Daoy (cell line): Measurements from ENCODE around the gene MAPK4. TPM values are rescaled to one million over a fixed set of nuclear protein-coding genes. Genes with fewer than 3 reads are reported as not detected.

Source experiments
- DNase-seq: peaks from one replicate; pipeline ENCODE4 v3.0.0-alpha.2; 2015; ENCODE audit warnings: low read depth
- total RNA-seq: library from RNA; depleted of rRNA; stranded (reverse); fragments of >200 nt; shearing (Covaris generic); gene quantifications from 2 replicates; pipeline ENCODE4 v1.2.3, GENCODE V29; 2014

Gene MAPK4
- total RNA-seq, 1 experiment from 2014 or later = 0.17 TPM

- no peak for DNase-seq
Measured at GRCh38 chr18:50719471-50720324, 159.8 kb downstream of the MAPK4 start.

- DNase-seq = no peak
Measured at GRCh38 chr18:50720325-50720674, 160.4 kb downstream of the MAPK4 start.

- DNase-seq = no peak
Measured at GRCh38 chr18:50721006-50721405, 161.1 kb downstream of the MAPK4 start.

- DNase-seq = no peak
Measured at GRCh38 chr18:50721451-50722120, 161.7 kb downstream of the MAPK4 start.

- no peak for DNase-seq
Measured at GRCh38 chr18:50722311-50722710, 162.4 kb downstream of the MAPK4 start.

- DNase-seq = no peak
Measured at GRCh38 chr18:50724751-50725151, 164.9 kb downstream of the MAPK4 start.

GRCh38 chr18:50726960-50727589 lies 167.2 kb downstream of the MAPK4 start:
- no peak for DNase-seq

GRCh38 chr18:50727721-50728471 lies 168.0 kb downstream of the MAPK4 start:
- no peak for DNase-seq

GRCh38 chr18:50729376-50729775 lies 169.5 kb downstream of the MAPK4 start:
- DNase-seq = no peak

- DNase-seq = no peak
Measured at GRCh38 chr18:50729986-50730385, 170.1 kb downstream of the MAPK4 start.

GRCh38 chr18:50734342-50734741 lies 174.5 kb downstream of the MAPK4 start:
- no peak for DNase-seq

GRCh38 chr18:50734886-50735285 lies 175.0 kb downstream of the MAPK4 start:
- DNase-seq = no peak

GRCh38 chr18:50737127-50737526 lies 177.2 kb downstream of the MAPK4 start:
- no peak for DNase-seq

GRCh38 chr18:50738098-50738757 lies 178.3 kb downstream of the MAPK4 start:
- no peak for DNase-seq

GRCh38 chr18:50742952-50743351 lies 183.1 kb downstream of the MAPK4 start:
- DNase-seq = no peak

GRCh38 chr18:50744253-50744652 lies 184.4 kb downstream of the MAPK4 start:
- no peak for DNase-seq

GRCh38 chr18:50745945-50746344 lies 186.1 kb downstream of the MAPK4 start:
- no peak for DNase-seq

GRCh38 chr18:50747849-50748242 lies 188.0 kb downstream of the MAPK4 start:
- no peak for DNase-seq

GRCh38 chr18:50748243-50749229 lies 188.6 kb downstream of the MAPK4 start:
- DNase-seq = no peak

- DNase-seq = no peak
Measured at GRCh38 chr18:50749421-50749820, 189.5 kb downstream of the MAPK4 start.
